ENCODE measurements around the gene NLRP6. TPM values are rescaled to one million over a fixed set of nuclear protein-coding genes. Genes with fewer than 3 reads are reported as not detected.
"Not testable (repeated sequence)": the region's sequence is repeated elsewhere in the genome, so short reads cannot be mapped to it uniquely, and the experiment has no call there.

The NLRP6 gene
- polyA plus RNA-seq, 2 donors: 0.05 to 0.06 TPM

GRCh38 chr11:255176-255575, 23.0 kb upstream of the NLRP6 start:
- H3K27ac ChIP-seq (ENCODE audit: low read depth in 2 of 2, low read length in 1 of 2): no peak overlapping the region
- WGBS, 2 donors: 57 to 66% methylated on average over 3 of the region's 3 CpGs
- H3K4me1 ChIP-seq (ENCODE audit: control insufficient read depth in 2 of 2, insufficient read depth in 2 of 2, low read length in 1 of 2): no peaks in the 10 kb centered on the region
- H3K27me3 ChIP-seq (ENCODE audit: control insufficient read depth in 1 of 2, insufficient read depth in 2 of 2, low read length in 2 of 2): no peaks in the 10 kb centered on the region
- no peak overlapping the region for H3K4me3 ChIP-seq (ENCODE audit: low read depth in 1 of 2, low read length in 2 of 2)
- peaks cover 9 to 19% of the 10 kb centered on the region in 2 donors for H3K36me3 ChIP-seq (ENCODE audit: control insufficient read depth in 2 of 2, insufficient read depth in 2 of 2, low read length in 1 of 2)
- H3K9me3 ChIP-seq (ENCODE audit: control insufficient read depth in 2 of 2, insufficient read depth in 1 of 2, low read depth in 1 of 2, low read length in 1 of 2): no peaks in the 10 kb centered on the region

GRCh38 chr11:255816-256215, 22.4 kb upstream of the NLRP6 start:
- WGBS, 2 donors: 98 to 100% methylated on average over 2 of the region's 2 CpGs
- H3K27ac ChIP-seq (ENCODE audit: low read depth in 2 of 2, low read length in 1 of 2): no peak overlapping the region
- no peaks in the 10 kb centered on the region for H3K9me3 ChIP-seq (ENCODE audit: control insufficient read depth in 2 of 2, insufficient read depth in 1 of 2, low read depth in 1 of 2, low read length in 1 of 2)

GRCh38 chr11:256952-257737, 21.1 kb upstream of the NLRP6 start:
- Histone ChIP-seq H3K4me3 (ENCODE audit: low read depth in 1 of 2, low read length in 2 of 2) (no peak overlapping the region), H3K4me1 (ENCODE audit: control insufficient read depth in 2 of 2, insufficient read depth in 2 of 2, low read length in 1 of 2) (no peaks in the 10 kb centered on the region), H3K9me3 (ENCODE audit: control insufficient read depth in 2 of 2, insufficient read depth in 1 of 2, low read depth in 1 of 2, low read length in 1 of 2) (peaks cover 0 to under 1% of the 10 kb centered on the region in 2 donors), H3K27me3 (ENCODE audit: control insufficient read depth in 1 of 2, insufficient read depth in 2 of 2, low read length in 2 of 2) (no peaks in the 10 kb centered on the region), H3K27ac (ENCODE audit: low read depth in 2 of 2, low read length in 1 of 2) (no peak overlapping the region), H3K36me3 (ENCODE audit: control insufficient read depth in 2 of 2, insufficient read depth in 2 of 2, low read length in 1 of 2) (peaks cover 2 to 11% of the 10 kb centered on the region in 2 donors)
- 79 to 82% methylated on average over 14 of the region's 14 CpGs for WGBS, 2 donors

More at GRCh38 chr11:255816-256215, 22.4 kb upstream of the NLRP6 start:
- no peaks in the 10 kb centered on the region for H3K4me1 ChIP-seq (ENCODE audit: control insufficient read depth in 2 of 2, insufficient read depth in 2 of 2, low read length in 1 of 2)
- H3K27me3 ChIP-seq (ENCODE audit: control insufficient read depth in 1 of 2, insufficient read depth in 2 of 2, low read length in 2 of 2): no peaks in the 10 kb centered on the region
- peaks cover 8 to 19% of the 10 kb centered on the region in 2 donors for H3K36me3 ChIP-seq (ENCODE audit: control insufficient read depth in 2 of 2, insufficient read depth in 2 of 2, low read length in 1 of 2)
- H3K4me3 ChIP-seq (ENCODE audit: low read depth in 1 of 2, low read length in 2 of 2): no peak overlapping the region

- Histone ChIP-seq H3K27me3 (ENCODE audit: control insufficient read depth in 1 of 2, insufficient read depth in 2 of 2, low read length in 2 of 2) (no peaks in the 10 kb centered on the region), H3K36me3 (ENCODE audit: control insufficient read depth in 2 of 2, insufficient read depth in 2 of 2, low read length in 1 of 2) (peaks cover 0 to 4% of the 10 kb centered on the region in 2 donors), H3K27ac (ENCODE audit: low read depth in 2 of 2, low read length in 1 of 2) (no peak overlapping the region), H3K9me3 (ENCODE audit: control insufficient read depth in 2 of 2, insufficient read depth in 1 of 2, low read depth in 1 of 2, low read length in 1 of 2) (peaks cover 0 to 2% of the 10 kb centered on the region in 2 donors), H3K4me1 (ENCODE audit: control insufficient read depth in 2 of 2, insufficient read depth in 2 of 2, low read length in 1 of 2) (no peaks in the 10 kb centered on the region), H3K4me3 (ENCODE audit: low read depth in 1 of 2, low read length in 2 of 2) (no peak overlapping the region)
- 77 to 80% methylated on average over 15 of the region's 15 CpGs for WGBS, 2 donors
These were observed 20.3 kb upstream of the NLRP6 start for GRCh38 chr11:257766-258493.

- no peak overlapping the region for H3K27ac ChIP-seq (ENCODE audit: low read depth in 2 of 2, low read length in 1 of 2)
- H3K4me1 ChIP-seq (ENCODE audit: control insufficient read depth in 2 of 2, insufficient read depth in 2 of 2, low read length in 1 of 2): no peaks in the 10 kb centered on the region
- 75 to 82% methylated on average over 10 of the region's 10 CpGs for WGBS, 2 donors
- no peak overlapping the region for H3K4me3 ChIP-seq (ENCODE audit: low read depth in 1 of 2, low read length in 2 of 2)
- peaks cover 0 to 2% of the 10 kb centered on the region in 2 donors for H3K9me3 ChIP-seq (ENCODE audit: control insufficient read depth in 2 of 2, insufficient read depth in 1 of 2, low read depth in 1 of 2, low read length in 1 of 2)
- H3K27me3 ChIP-seq (ENCODE audit: control insufficient read depth in 1 of 2, insufficient read depth in 2 of 2, low read length in 2 of 2): no peaks in the 10 kb centered on the region
- no peaks in the 10 kb centered on the region for H3K36me3 ChIP-seq (ENCODE audit: control insufficient read depth in 2 of 2, insufficient read depth in 2 of 2, low read length in 1 of 2)
These were observed 18.8 kb upstream of the NLRP6 start for GRCh38 chr11:259413-259812.

- no peaks in the 10 kb centered on the region for H3K27me3 ChIP-seq (ENCODE audit: control insufficient read depth in 1 of 2, insufficient read depth in 2 of 2, low read length in 2 of 2)
- H3K9me3 ChIP-seq (ENCODE audit: control insufficient read depth in 2 of 2, insufficient read depth in 1 of 2, low read depth in 1 of 2, low read length in 1 of 2): peaks cover 0 to 2% of the 10 kb centered on the region in 2 donors
- no peaks in the 10 kb centered on the region for H3K4me1 ChIP-seq (ENCODE audit: control insufficient read depth in 2 of 2, insufficient read depth in 2 of 2, low read length in 1 of 2)
- 89 to 91% methylated on average over 4 of the region's 4 CpGs for WGBS, 2 donors
- H3K4me3 ChIP-seq (ENCODE audit: low read depth in 1 of 2, low read length in 2 of 2): no peak overlapping the region
- no peak overlapping the region for H3K27ac ChIP-seq (ENCODE audit: low read depth in 2 of 2, low read length in 1 of 2)
- no peaks in the 10 kb centered on the region for H3K36me3 ChIP-seq (ENCODE audit: control insufficient read depth in 2 of 2, insufficient read depth in 2 of 2, low read length in 1 of 2)
These were observed 16.6 kb upstream of the NLRP6 start for GRCh38 chr11:261624-262023.

- H3K4me1 ChIP-seq (ENCODE audit: control insufficient read depth in 2 of 2, insufficient read depth in 2 of 2, low read length in 1 of 2): peaks cover 0 to 6% of the 10 kb centered on the region in 2 donors
- H3K27me3 ChIP-seq (ENCODE audit: control insufficient read depth in 1 of 2, insufficient read depth in 2 of 2, low read length in 2 of 2): no peaks in the 10 kb centered on the region
- WGBS, 2 donors: 81% methylated on average over 4 to 5 of the region's 13 CpGs
- H3K27ac ChIP-seq (ENCODE audit: low read depth in 2 of 2, low read length in 1 of 2): peak overlapping the region in 1 of 2 donors; percentile 24
- H3K9me3 ChIP-seq (ENCODE audit: control insufficient read depth in 2 of 2, insufficient read depth in 1 of 2, low read depth in 1 of 2, low read length in 1 of 2): peaks cover 0 to 2% of the 10 kb centered on the region in 2 donors
- H3K36me3 ChIP-seq (ENCODE audit: control insufficient read depth in 2 of 2, insufficient read depth in 2 of 2, low read length in 1 of 2): no peaks in the 10 kb centered on the region
- no peak overlapping the region for H3K4me3 ChIP-seq (ENCODE audit: low read depth in 1 of 2, low read length in 2 of 2)
These were observed 11.3 kb upstream of the NLRP6 start for GRCh38 chr11:266676-267439.

- Histone ChIP-seq H3K27me3 (ENCODE audit: control insufficient read depth in 1 of 2, insufficient read depth in 2 of 2, low read length in 2 of 2) (no peaks in the 10 kb centered on the region), H3K4me1 (ENCODE audit: control insufficient read depth in 2 of 2, insufficient read depth in 2 of 2, low read length in 1 of 2) (peaks cover 0 to 6% of the 10 kb centered on the region in 2 donors), H3K27ac (ENCODE audit: low read depth in 2 of 2, low read length in 1 of 2) (peak overlapping the region; percentile 53 to 81), H3K4me3 (ENCODE audit: low read depth in 1 of 2, low read length in 2 of 2) (peak overlapping the region in 1 of 2 donors; percentile 38), H3K36me3 (ENCODE audit: control insufficient read depth in 2 of 2, insufficient read depth in 2 of 2, low read length in 1 of 2) (no peaks in the 10 kb centered on the region), H3K9me3 (ENCODE audit: control insufficient read depth in 2 of 2, insufficient read depth in 1 of 2, low read depth in 1 of 2, low read length in 1 of 2) (no peaks in the 10 kb centered on the region)
- 31 to 37% methylated on average over 15 to 18 of the region's 18 CpGs for WGBS, 2 donors
These were observed 10.7 kb upstream of the NLRP6 start for GRCh38 chr11:267491-267994.

- H3K4me3 ChIP-seq (ENCODE audit: low read depth in 1 of 2, low read length in 2 of 2); H3K9me3 ChIP-seq (ENCODE audit: control insufficient read depth in 2 of 2, insufficient read depth in 1 of 2, low read depth in 1 of 2, low read length in 1 of 2); H3K36me3 ChIP-seq (ENCODE audit: control insufficient read depth in 2 of 2, insufficient read depth in 2 of 2, low read length in 1 of 2); H3K27me3 ChIP-seq (ENCODE audit: control insufficient read depth in 1 of 2, insufficient read depth in 2 of 2, low read length in 2 of 2); H3K4me1 ChIP-seq (ENCODE audit: control insufficient read depth in 2 of 2, insufficient read depth in 2 of 2, low read length in 1 of 2): not testable (repeated sequence)
- H3K27ac ChIP-seq (ENCODE audit: low read depth in 2 of 2, low read length in 1 of 2): peak overlapping the region; percentile 54 to 81
- 44 to 51% methylated on average over 15 to 16 of the region's 16 CpGs for WGBS, 2 donors
These were observed 9.5 kb upstream of the NLRP6 start for GRCh38 chr11:268716-269145.

Data from esophagus (tissue), 2 donors.